ENCODE measurements around the gene POP7.
A peak's percentile ranks its signal among the peaks of the same experiment; 100 is the strongest.
"Not testable (repeated sequence)": the region's sequence is repeated elsewhere in the genome, so short reads cannot be mapped to it uniquely, and the experiment has no call there.

The POP7 gene

DNA sequence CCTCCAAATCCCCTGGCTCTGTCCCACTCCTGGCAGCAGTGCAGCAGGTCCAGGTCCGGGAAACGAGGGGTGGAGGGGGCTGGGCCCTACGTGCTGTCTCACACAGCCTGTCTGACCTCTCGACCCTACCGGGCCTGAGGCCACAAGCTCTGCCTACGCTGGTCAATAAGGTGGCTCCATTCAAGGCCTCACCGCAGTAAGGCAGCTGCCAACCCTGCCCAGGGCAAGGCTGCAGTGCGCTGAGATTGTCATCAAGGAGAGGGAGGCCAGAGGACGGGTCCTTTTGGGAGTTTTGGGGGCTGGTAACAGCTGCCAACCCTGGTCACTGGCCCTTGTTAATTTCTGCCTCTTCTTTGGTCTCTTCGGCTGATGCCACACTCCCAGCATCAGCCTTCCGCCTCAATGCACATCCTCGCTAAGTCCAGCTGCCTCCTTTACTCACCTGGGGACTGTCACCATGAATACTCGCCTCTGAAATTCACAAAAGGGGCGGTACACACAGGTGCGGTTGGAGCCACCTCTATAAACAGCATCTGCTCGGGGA lies 17.9 kb downstream of the POP7 start:
- DNase-seq (ENCODE audit: low spot score), result no peak

DNA sequence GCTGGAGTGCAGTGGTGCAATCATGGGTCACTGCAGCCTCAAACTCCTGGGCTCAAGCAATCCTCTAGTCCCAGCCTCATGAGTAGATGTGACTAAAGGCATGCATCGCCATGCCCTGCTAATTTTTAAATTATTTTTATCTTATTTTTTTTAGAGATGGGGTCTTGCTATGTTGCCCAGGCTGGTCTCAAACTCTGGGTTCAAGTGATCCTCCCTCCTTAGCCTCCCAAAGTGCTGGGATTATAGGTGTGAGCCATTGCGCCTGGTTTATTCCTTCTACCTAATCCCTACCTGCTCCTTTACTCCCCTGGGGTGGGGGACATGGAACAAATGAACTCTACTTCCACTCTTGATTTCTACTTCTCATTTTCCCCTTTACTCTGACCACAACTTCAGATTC lies 18.4 kb downstream of the POP7 start:
- not testable (repeated sequence) for DNase-seq (ENCODE audit: low spot score)

DNA sequence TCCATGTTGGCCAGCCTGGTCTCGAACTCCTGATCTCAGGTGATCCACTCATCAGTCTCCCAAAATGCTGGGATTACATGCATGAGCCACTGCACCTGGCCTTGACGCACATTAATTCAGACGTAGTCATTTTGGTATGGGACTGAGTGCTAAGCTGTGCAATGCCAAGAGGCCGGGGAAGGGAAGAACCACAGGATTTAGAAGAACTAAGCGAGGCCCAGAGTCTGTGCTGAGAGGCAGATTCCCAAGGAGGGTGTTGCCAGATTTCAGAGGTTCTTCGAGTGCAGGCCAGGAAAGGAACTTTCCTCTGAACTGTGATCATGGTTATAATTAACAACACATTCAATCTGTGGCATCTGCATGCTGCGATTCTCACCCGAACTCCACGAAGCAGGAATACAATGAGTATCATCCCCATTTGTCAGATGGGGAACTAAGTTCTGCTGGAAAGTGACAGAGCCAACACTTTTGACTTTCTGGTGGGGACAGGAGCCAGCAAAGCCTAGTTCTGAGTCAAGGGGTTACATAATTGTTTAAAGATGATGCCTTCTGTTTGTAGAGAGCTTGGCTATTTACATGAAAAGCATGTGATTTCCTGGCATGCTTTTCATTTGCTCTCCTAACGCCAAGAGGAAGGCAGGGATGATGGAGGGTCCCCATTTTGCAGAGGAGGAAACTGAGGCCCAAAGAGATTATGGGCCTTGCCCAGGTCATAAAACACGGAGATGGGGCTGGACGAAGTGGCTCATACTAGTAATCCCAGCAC lies 21.3 kb downstream of the POP7 start:
- DNase-seq (ENCODE audit: low spot score), result peak; percentile 72

DNA sequence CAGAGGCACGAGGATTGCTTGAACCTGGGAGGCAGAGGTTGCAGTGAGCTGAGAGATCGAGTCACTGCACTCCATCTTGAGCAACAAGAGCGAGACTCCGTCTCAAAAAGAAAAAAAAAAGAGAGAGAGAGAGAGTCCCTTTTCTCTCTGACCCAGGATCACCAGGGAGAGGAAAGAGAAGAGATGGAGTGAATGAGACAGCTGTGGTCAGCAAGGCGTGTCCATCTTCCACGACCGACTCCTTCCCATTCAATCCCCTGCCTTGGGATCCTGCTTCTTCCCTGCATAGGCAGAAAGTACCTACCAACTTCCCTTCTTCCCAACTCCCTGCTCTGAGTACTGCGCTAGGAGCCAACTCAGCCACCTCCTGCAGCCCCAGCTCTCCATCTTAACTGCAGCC lies 22.3 kb downstream of the POP7 start:
- no peak for DNase-seq (ENCODE audit: low spot score)

DNA sequence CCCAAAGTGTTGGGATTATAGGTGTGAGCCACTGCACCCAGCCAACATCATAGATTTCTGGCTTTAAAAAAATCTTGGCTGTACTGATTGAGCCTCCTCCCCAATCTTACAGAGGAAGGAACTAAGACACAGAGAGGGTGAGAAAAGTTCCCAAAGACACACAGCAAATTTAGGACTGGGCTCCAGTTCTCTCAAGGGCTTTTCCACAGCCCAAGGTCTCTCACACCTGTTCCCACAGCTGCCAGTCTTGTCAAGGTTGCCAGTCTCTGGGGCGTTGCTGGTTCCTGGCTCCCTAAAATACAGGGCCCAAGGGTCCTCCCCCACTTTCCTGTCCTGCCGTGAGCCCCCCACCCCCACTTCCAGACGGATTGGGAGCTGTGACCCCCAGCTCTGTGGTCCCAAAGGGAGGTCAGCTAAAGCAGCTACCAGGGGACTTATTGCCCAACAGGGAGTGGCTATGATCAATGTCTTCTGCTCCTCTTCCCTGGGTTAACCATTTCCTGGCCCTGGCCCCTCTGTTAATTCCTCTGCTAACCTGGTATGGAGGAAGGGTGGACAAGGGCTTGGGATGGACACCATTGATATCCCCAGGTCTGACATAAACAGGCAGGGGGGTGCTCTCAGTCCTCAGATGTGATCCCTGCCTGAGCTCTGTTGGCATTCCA lies 24.3 kb downstream of the POP7 start:
- DNase-seq (ENCODE audit: low spot score), result no peak

DNA sequence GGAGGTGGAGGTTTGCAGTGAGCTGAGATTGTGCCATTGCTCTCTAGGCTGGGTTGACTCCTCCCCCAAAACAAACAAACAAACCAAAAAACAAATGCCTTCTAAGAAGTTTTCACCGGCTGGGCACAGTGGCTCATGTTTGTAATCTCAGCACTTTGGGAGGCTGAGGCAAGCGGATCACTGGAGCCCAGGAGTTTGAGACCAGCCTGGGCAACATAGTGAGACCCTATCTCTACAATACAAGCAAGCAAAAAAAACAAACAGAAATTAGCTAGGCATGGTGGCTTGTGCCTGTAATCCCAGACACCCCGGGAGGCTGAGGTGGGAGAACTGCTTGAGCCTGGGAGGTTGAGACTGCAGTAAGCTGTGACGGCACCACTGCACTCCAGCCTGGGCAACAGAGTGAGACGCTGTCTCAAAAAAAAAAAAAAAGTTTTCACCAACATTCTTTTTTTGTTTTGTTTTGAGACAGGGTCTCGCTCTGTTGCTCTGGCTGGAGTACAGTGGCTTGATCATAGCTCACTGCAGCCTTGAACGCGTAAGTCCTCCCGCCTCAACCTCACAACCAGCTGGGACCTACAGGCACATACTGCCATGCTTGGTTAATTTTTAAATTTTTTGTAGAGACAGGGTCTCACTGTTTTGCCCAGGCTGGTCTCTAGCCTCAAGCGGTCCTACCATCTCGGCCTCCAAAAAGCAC lies 26.2 kb downstream of the POP7 start:
- DNase-seq (ENCODE audit: low spot score), result no peak

DNA sequence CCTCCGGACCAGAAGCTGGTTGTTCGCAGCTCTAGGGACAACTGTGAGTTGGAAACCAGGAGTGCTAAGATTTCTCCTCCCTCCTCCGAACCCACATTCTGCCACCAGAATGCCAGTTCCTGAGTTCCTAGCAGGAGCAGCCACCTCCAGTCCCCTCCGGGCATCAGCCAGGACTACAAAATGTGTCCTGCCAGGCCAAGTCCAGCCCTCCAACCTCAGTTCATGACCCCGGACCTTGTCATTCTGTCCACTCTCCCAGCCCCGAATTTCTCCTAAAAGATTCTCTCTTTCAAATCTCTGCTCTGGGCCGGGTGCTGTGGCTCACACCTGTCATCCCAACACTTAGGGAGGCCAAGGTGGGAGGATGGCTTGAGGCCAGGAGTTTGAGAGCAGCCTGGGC lies 29.8 kb downstream of the POP7 start:
- no peak for DNase-seq (ENCODE audit: low spot score)

DNA sequence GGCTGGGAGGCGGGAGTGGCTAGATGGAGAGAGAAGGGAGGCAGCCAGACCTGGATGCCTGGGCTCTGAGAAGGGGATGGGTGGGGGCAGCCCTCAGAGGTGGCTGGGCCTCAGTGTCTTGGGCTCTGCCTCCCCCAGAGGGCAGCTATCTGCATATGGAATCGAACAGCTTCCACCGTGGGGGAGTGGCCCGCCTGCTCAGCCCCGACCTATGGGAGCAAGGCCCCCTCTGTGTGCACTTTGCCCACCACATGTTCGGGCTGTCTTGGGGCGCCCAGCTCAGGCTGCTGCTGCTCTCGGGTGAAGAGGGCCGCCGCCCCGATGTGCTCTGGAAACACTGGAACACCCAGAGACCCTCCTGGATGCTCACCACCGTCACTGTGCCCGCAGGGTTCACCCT lies 30.8 kb downstream of the POP7 start:
- no peak for DNase-seq (ENCODE audit: low spot score)

DNA sequence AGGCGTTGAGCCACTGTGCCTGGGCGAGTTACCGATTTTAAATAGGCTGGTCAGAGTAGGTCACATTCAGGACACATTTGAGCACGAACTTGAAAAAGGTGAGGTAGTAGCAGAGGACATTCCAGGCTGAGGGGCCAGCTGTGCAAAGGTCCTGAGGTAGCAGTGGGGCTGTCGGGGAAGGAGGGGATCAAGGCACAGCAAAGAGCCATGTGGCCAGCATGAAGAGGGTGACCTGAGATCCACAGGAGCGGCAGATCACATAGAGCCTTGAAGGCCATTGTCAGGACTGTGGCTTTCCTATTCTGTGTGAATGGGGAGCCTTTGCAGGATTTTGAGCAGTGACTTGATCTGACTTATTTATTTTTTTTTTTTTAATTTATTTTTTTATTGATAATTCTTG lies 34.0 kb downstream of the POP7 start:
- no peak for DNase-seq (ENCODE audit: low spot score)

DNA sequence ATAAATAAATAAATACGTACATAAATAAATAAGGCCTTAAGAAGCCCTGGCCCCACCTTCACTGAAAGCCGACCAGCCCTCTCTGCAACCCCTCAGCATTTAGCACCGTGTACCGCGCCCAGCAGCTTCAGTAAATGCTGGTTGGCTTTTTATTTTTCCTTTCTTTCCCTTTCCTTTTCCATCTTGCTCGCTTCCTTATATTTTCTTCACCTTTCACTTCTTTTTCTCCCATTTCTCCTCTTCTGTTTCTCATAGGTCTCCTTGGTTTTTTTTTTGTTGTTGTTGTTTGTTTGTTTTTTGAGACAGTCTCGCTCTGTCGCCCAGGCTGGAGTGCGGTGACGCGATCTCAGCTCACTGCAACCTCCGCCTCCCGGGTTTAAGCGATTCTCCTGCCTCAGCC lies 38.7 kb downstream of the POP7 start:
- DNase-seq (ENCODE audit: low spot score), result no peak

DNA sequence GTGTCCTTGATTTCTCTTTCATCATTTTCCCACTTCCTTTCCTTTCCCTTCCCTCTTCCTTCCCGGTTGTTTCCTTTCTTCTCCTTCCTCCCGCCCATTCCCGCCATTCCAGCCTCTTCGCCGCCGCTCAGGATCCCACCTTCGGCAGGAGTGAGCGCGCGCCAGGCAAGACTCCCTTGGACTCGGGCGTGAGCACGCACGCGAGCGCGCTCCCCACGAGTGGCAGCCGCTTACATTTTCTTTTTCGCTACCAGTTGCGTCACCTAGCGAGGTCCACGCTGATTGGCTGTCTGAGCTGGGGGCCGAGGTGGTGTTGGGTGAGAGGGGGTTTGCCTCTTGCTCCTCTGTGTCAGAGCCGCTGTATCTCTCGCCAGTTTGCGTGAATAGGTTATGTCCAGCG lies 39.3 kb downstream of the POP7 start:
- DNase-seq (ENCODE audit: low spot score), result peak; percentile 78

DNA sequence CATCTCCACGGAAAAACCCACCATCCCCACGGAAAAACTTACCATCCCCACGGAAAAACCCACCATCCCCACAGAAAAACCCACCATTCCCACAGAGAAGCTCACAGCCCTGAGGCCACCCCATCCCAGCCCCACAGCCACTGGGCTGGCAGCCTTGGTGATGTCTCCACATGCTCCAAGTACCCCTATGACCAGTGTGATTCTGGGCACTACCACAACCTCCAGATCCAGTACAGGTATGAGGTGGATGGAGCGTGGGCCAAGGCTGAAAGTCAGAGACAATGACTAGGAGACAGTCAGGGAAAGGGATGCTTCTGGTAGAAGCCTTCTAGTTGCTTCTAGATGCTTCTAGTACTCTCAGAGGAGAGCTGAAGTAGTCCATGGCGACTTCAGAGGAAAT lies 47.1 kb downstream of the POP7 start:
- DNase-seq (ENCODE audit: low spot score), result no peak

DNA sequence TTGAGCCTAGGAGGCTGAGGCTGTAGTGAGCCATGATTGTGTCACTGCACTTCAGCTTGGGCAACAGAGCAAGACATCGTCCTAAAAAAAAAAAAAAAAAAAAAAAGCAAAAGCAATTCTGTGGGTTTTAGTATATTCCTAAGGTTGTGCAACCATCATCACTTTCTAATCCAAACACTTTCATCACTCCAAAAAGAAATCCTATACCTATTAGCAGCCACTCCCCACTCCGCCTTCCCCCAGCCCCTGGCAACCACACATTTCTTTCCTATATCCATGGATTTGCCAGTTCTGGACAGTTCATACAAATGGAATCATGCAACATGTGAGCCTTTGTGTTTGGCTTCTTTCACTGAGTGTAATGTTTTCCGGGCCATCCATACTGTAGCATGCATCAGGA lies 47.8 kb downstream of the POP7 start:
- DNase-seq (ENCODE audit: low spot score), result no peak

All from left forelimb (tissue), 1 donor.